Measurements from ENCODE around the gene SIX2.

The SIX2 gene

GRCh38 chr2:44964752-44965236 is 44.5 kb downstream of the SIX2 start:
- no peak overlapping the region for H3K4me3 ChIP-seq (ENCODE audit: low read depth, low read length)
- in situ Hi-C loops (cut with HindIII; ENCODE audit: low pct_ligation_motif_present, low sequenced_read_pairs): no loop called here
- H3K27me3 ChIP-seq (replicated peaks): no peaks in the 10 kb centered on the region
- H3K36me3 ChIP-seq (replicated peaks): no peaks in the 10 kb centered on the region
- peak; percentile 56 for TF ChIP-seq CTCF (IDR thresholded peaks at IDR 0.05; ENCODE audit: low read depth, low read length, missing control alignments)
- DNase-seq: no peak
- H3K27ac ChIP-seq: no peak overlapping the region

- Histone ChIP-seq H3K27me3 (replicated peaks) (no peaks in the 10 kb centered on the region), H3K4me3 (ENCODE audit: low read depth, low read length) (no peak overlapping the region), H3K36me3 (replicated peaks) (no peaks in the 10 kb centered on the region), H3K27ac (no peak overlapping the region)
- no peak for TF ChIP-seq CTCF (IDR thresholded peaks at IDR 0.05; ENCODE audit: low read depth, low read length, missing control alignments)
- in situ Hi-C loops (cut with HindIII; ENCODE audit: low pct_ligation_motif_present, low sequenced_read_pairs): no loop called here
- no peak for DNase-seq
These were observed 47.0 kb downstream of the SIX2 start for GRCh38 chr2:44962176-44962695.

- in situ Hi-C loops (cut with HindIII; ENCODE audit: low pct_ligation_motif_present, low sequenced_read_pairs): no loop called here
- no peak for DNase-seq
- Histone ChIP-seq H3K27ac (no peak overlapping the region), H3K36me3 (replicated peaks) (no peaks in the 10 kb centered on the region), H3K4me3 (ENCODE audit: low read depth, low read length) (no peak overlapping the region), H3K27me3 (replicated peaks) (peaks cover 2% of the 10 kb centered on the region)
- TF ChIP-seq CTCF (IDR thresholded peaks at IDR 0.05; ENCODE audit: low read depth, low read length, missing control alignments): no peak
These were observed 48.4 kb downstream of the SIX2 start for GRCh38 chr2:44960871-44961270.

GRCh38 chr2:44959855-44960254 is 49.4 kb downstream of the SIX2 start:
- Histone ChIP-seq H3K27me3 (replicated peaks) (peaks cover 8% of the 10 kb centered on the region), H3K4me3 (ENCODE audit: low read depth, low read length) (no peak overlapping the region), H3K27ac (no peak overlapping the region), H3K36me3 (replicated peaks) (no peaks in the 10 kb centered on the region)
- in situ Hi-C loops (cut with HindIII; ENCODE audit: low pct_ligation_motif_present, low sequenced_read_pairs): no loop called here
- TF ChIP-seq CTCF (IDR thresholded peaks at IDR 0.05; ENCODE audit: low read depth, low read length, missing control alignments): no peak
- DNase-seq: no peak

DNA sequence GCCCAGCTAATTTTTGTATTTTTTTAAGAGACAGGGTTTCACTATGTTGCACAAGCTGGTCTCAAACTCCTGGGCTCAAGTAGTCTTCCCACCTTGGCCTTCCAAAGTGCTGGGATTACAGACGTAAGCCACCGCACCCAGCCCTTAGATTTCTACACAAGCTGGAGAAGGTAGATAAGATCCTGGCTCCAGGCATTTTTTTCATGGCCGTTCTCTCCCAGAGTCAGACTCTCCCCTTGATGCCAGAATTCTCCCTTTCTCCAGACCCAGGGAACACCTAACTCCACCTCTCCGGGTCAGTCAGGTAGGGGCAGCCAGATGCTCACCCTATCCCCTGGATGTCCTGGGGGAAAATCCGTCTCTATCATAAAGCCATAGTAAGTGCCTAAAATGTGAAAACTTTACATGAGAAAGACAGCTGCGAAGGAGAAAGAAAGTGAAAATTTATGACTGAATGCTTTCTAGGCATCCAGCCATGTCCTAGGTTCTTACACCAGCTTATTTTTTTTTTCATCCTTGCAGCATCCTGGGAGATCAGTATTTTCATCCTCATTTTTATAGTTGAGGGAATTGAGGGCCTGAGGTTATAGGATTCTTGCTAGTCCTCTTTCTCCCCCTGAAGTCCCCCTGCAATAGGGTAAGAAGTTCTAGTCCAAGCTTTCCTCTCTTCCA is 51.5 kb downstream of the SIX2 start:
- no peaks in the 10 kb centered on the region for H3K36me3 ChIP-seq (replicated peaks)
- H3K27ac ChIP-seq: no peak overlapping the region
- DNase-seq: no peak
- in situ Hi-C loops (cut with HindIII; ENCODE audit: low pct_ligation_motif_present, low sequenced_read_pairs): no loop called here
- no peak for TF ChIP-seq CTCF (IDR thresholded peaks at IDR 0.05; ENCODE audit: low read depth, low read length, missing control alignments)
- H3K4me3 ChIP-seq (ENCODE audit: low read depth, low read length): no peak overlapping the region
- peaks cover 29% of the 10 kb centered on the region for H3K27me3 ChIP-seq (replicated peaks)

DNA sequence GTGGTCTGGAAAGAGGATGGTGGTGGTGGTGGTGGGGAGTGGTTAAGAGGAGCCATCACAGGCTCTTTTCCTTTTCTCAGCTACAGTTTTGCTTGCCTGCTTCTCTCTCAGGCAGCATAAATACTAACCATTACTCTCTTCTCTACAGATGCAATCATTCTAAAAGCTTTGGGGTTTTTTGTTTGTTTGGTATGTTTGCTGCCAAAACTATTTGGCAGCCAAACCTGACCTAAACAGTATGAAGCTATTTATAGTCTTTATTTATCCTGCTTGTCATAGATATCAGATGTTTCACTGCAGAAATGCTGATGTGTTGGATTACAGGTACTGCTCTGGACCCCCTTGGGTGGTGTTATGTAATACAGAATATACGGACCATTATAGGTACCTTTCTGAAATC is 52.4 kb downstream of the SIX2 start:
- DNase-seq: no peak
- no peak overlapping the region for H3K27ac ChIP-seq
- no peaks in the 10 kb centered on the region for H3K36me3 ChIP-seq (replicated peaks)
- TF ChIP-seq CTCF (IDR thresholded peaks at IDR 0.05; ENCODE audit: low read depth, low read length, missing control alignments): no peak
- H3K4me3 ChIP-seq (ENCODE audit: low read depth, low read length): no peak overlapping the region
- in situ Hi-C loops (cut with HindIII; ENCODE audit: low pct_ligation_motif_present, low sequenced_read_pairs): no loop called here
- H3K27me3 ChIP-seq (replicated peaks): peaks cover 34% of the 10 kb centered on the region

Data from brain microvascular endothelial cell (primary cell).